Nephron progenitor cell (in vitro differentiated cells): ENCODE measurements around the gene UBE2R2.
"Not testable (repeated sequence)": the region's sequence is repeated elsewhere in the genome, so short reads cannot be mapped to it uniquely, and the experiment has no call there.

Experiments
- DNase-seq: peaks from one replicate; pipeline ENCODE4 v3.0.0; 2021
- H3K27ac Mint-ChIP-seq: 2 replicates; pipeline ENCODE4 v1.8.0; 2021; ENCODE audit warnings: mild to moderate bottlenecking, moderate library complexity, mixed read lengths
- H3K27me3 Mint-ChIP-seq: 2 replicates; pipeline ENCODE4 v1.8.0; 2021; ENCODE audit warnings: mild to moderate bottlenecking, low read depth, mixed read lengths; ENCODE audit not compliant: poor library complexity
- H3K36me3 Mint-ChIP-seq: 2 replicates; pipeline ENCODE4 v1.8.0; 2021; ENCODE audit warnings: low read depth, mixed read lengths
- H3K4me1 Mint-ChIP-seq: 2 replicates; pipeline ENCODE4 v1.8.0; 2021; ENCODE audit warnings: mixed read lengths
- H3K4me3 Mint-ChIP-seq: 2 replicates; pipeline ENCODE4 v1.8.0; 2021; ENCODE audit warnings: mild to moderate bottlenecking, moderate library complexity, mixed read lengths
- H3K9me3 Mint-ChIP-seq: 2 replicates; pipeline ENCODE4 v1.8.0; 2021; ENCODE audit warnings: mild to moderate bottlenecking, moderate library complexity, mixed read lengths
- TF ChIP-seq, protein P1 (sequence below): fragments of 200-600 bp; sonication (generic); IDR thresholded peaks from 2 replicates; pipeline ENCODE4 v1.5.0; 2021; ENCODE audit warnings: antibody characterized with exemption

The UBE2R2 gene

DNA sequence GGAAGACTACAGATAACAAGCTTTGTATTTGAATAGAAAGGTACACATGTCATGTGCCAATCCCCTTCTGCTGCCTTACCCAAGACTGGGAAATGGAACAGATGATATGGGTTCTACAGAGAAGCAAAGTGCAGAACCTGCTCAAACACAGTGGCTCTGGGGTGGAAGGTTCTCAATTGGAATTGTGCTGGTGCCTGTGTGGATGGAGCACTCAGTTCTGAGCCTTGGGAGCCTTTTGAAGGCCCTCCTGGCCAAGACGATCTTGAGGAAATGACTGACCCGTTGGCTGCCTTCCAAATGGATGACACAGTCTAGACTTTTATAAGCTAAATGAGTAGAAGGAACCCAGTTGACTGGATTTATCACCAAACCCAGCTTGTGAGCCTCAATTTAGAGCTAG is 25.8 kb upstream of the UBE2R2 start:
- peaks cover 19% of the 10 kb centered on the region for H3K27me3 Mint-ChIP-seq

DNA sequence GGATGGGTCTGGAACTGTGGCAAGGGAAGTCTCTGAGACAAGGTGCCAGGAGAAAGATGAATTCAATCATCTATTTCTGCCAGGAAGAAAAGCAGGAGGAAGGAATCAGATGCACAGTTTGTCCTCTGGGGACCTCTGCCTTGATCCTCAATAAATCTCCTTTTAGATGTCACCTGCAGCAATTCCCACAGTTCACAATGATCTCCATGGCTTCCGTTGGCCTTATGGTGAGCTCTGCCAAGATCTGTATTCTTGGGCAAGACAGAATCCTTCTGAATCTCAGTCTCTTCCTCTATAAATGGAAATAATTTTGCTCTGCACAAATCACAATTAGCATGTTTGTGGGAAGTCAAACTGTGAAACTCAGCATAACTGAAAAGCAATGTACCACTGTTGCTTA is 23.5 kb upstream of the UBE2R2 start:
- H3K27me3 Mint-ChIP-seq = peaks cover 16% of the 10 kb centered on the region
- H3K27ac Mint-ChIP-seq, H3K4me3 Mint-ChIP-seq, H3K36me3 Mint-ChIP-seq, H3K9me3 Mint-ChIP-seq, DNase-seq: not testable (repeated sequence)
- peaks cover 11% of the 10 kb centered on the region for H3K4me1 Mint-ChIP-seq

More for the DNA sequence above, 25.8 kb upstream of the UBE2R2 start:
- Mint-ChIP-seq H3K36me3 (no peaks in the 10 kb centered on the region), H3K27ac (no peak overlapping the region), H3K4me1 (peaks cover 11% of the 10 kb centered on the region), H3K9me3 (no peaks in the 10 kb centered on the region), H3K4me3 (no peak overlapping the region)
- TF ChIP-seq, protein P1, sequence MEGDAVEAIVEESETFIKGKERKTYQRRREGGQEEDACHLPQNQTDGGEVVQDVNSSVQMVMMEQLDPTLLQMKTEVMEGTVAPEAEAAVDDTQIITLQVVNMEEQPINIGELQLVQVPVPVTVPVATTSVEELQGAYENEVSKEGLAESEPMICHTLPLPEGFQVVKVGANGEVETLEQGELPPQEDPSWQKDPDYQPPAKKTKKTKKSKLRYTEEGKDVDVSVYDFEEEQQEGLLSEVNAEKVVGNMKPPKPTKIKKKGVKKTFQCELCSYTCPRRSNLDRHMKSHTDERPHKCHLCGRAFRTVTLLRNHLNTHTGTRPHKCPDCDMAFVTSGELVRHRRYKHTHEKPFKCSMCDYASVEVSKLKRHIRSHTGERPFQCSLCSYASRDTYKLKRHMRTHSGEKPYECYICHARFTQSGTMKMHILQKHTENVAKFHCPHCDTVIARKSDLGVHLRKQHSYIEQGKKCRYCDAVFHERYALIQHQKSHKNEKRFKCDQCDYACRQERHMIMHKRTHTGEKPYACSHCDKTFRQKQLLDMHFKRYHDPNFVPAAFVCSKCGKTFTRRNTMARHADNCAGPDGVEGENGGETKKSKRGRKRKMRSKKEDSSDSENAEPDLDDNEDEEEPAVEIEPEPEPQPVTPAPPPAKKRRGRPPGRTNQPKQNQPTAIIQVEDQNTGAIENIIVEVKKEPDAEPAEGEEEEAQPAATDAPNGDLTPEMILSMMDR = no peak
- no peak for DNase-seq

DNA sequence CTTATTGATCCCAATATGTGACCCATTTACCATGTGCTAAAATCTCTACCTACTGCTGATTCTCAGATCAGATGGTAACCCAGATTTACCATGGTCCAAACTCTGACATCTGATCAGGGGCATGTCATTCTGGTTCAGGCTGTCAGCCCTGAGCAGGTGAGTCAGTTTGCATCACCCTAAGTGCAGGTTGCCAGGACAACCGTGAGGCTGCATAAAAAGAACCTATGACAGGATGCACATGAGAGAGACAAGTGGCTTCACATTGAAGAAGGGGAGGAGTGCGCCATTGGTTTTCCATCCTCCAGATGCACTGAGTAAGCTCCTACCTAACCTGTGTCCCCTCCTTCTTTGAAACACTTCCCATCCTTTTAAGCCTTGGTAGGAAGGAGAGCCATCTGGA is 22.4 kb upstream of the UBE2R2 start:
- no peak overlapping the region for H3K27ac Mint-ChIP-seq
- peaks cover 14% of the 10 kb centered on the region for H3K9me3 Mint-ChIP-seq
- DNase-seq = no peak
- peaks cover 19% of the 10 kb centered on the region for H3K27me3 Mint-ChIP-seq
- H3K4me1 Mint-ChIP-seq = peaks cover 11% of the 10 kb centered on the region
- no peaks in the 10 kb centered on the region for H3K36me3 Mint-ChIP-seq
- no peak overlapping the region for H3K4me3 Mint-ChIP-seq
- TF ChIP-seq, protein P1 = no peak

DNA sequence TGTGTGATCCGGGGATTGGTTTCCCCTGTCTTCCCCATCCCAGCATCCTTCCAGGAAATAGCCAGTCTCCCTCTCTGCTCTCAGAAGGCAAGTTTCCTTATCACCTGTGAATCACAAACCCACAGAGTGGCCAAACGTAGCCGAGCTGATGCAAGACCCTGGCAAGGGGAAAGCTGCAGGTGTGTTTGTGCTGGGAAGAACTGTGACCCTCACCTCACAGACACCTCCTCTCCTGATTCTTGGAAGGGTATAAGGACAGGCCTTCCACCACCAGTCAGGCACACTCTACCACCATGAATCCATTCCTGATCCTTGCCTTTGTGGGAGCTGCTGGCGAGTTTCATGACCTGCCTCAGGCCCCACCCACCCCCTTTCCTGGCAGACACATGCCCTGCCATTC is 21.7 kb upstream of the UBE2R2 start, which contains the start of gene PRSS3:
TSS of gene PRSS3 (plus strand) at position 281 of the 400 bp plus-strand sequence. CDS start at position 294, 13 bp downstream.
- Mint-ChIP-seq H3K4me3 (no peak within 1 kb of the TSS), H3K36me3 (no peaks in the 10 kb centered on the region), H3K4me1 (peaks cover 11% of the 10 kb centered on the region), H3K27me3 (peaks cover 18% of the 10 kb centered on the region), H3K9me3 (peaks cover 17% of the 10 kb centered on the region), H3K27ac (no peak within 1 kb of the TSS)
- no peak for DNase-seq
- TF ChIP-seq, protein P1 = no peak

DNA sequence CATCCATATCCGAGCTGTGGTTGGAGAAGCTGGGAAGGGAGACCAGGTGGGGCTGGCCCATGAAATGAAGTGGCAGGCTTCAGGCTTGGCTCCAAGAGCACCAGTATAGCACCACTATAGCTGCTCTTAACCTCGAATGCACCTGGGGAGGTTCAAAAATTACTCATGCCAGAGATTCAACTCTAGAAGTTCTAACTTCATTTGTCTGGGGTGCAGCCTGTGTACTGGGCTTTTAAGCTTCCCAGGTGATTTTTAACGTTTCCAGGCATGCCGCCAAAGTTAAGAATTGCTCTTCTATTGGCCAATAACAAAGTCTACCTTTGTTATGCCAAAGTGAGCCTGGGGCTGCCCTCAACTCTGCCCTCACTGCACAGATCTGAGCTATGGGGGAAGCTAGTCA is 21.1 kb upstream of the UBE2R2 start:
- H3K27ac Mint-ChIP-seq = no peak overlapping the region
- TF ChIP-seq, protein P1 = no peak
- peaks cover 11% of the 10 kb centered on the region for H3K4me1 Mint-ChIP-seq
- H3K36me3 Mint-ChIP-seq = no peaks in the 10 kb centered on the region
- DNase-seq = no peak
- peaks cover 17% of the 10 kb centered on the region for H3K9me3 Mint-ChIP-seq
- H3K4me3 Mint-ChIP-seq = no peak overlapping the region
- H3K27me3 Mint-ChIP-seq = peaks cover 18% of the 10 kb centered on the region

DNA sequence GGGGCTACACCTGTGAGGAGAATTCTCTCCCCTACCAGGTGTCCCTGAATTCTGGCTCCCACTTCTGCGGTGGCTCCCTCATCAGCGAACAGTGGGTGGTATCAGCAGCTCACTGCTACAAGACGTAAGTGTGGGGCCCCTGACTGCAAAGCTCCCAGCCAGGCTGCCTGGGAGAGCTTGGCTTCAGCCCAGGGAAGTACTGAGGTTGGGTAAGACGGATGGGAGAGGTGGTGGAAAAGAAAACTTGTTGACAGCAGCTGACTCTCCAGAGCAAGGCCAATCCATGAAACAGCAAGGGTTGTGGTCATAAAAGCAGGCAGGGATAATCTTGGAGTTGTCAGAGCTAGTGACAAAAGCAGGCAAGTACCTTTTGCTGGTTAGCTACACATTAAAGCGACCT is 20.3 kb upstream of the UBE2R2 start:
- H3K4me1 Mint-ChIP-seq, H3K4me3 Mint-ChIP-seq, H3K27ac Mint-ChIP-seq, H3K36me3 Mint-ChIP-seq, DNase-seq: not testable (repeated sequence)
- peaks cover 17% of the 10 kb centered on the region for H3K9me3 Mint-ChIP-seq
- H3K27me3 Mint-ChIP-seq = peaks cover 18% of the 10 kb centered on the region

DNA sequence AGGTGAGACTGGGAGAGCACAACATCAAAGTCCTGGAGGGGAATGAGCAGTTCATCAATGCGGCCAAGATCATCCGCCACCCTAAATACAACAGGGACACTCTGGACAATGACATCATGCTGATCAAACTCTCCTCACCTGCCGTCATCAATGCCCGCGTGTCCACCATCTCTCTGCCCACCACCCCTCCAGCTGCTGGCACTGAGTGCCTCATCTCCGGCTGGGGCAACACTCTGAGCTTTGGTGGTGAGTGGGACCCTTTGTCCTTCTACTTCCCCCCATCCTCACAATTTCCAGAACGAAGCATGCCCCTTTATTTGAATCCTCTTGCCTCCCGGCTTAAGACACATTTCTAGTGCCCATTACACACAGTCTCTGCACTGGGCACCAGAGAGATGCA is 19.1 kb upstream of the UBE2R2 start:
- Mint-ChIP-seq H3K36me3 (no peaks in the 10 kb centered on the region), H3K27me3 (peaks cover 16% of the 10 kb centered on the region), H3K4me3 (no peak overlapping the region), H3K4me1 (no peaks in the 10 kb centered on the region), H3K9me3 (peaks cover 17% of the 10 kb centered on the region), H3K27ac (no peak overlapping the region)
- DNase-seq = no peak
- TF ChIP-seq, protein P1 = no peak
